WTC11 (cell line): ENCODE results near the gene UVRAG. TPM values are rescaled to one million over a fixed set of nuclear protein-coding genes. Genes with fewer than 3 reads are reported as not detected.

Source experiments
- ATAC-seq: fragments of 200-7000 bp; cut with Tn5 transposase; 2 replicates; pipeline ENCODE4 v1.10.0; 2021; ENCODE audit warnings: mild to moderate bottlenecking, moderate library complexity
- CTCF ChIA-PET: fragments of 300-600 bp; sonication (Branson Sonifier 250); formaldehyde crosslinking; loops from one replicate; lab custom pipeline; 2021; ENCODE audit warnings: antibody characterized with exemption; lab: Charles Lee
- POLR2A ChIA-PET: fragments of 350-600 bp; sonication (Branson Sonifier 250); formaldehyde crosslinking; loops from one replicate; lab custom pipeline; 2021; ENCODE audit warnings: antibody characterized with exemption; lab: Charles Lee
- DNase-seq: peaks from one replicate; pipeline ENCODE4 v3.0.0; 2021; ENCODE audit warnings: low spot score
- H3K27ac Mint-ChIP-seq: 2 replicates; pipeline ENCODE4 v1.8.0; 2021; ENCODE audit warnings: mixed read lengths
- H3K27me3 Mint-ChIP-seq: 2 replicates; pipeline ENCODE4 v1.8.0; 2021; ENCODE audit warnings: low read depth, mild to moderate bottlenecking, moderate library complexity, mixed read lengths
- H3K36me3 Mint-ChIP-seq: 2 replicates; pipeline ENCODE4 v1.8.0; 2021; ENCODE audit warnings: mixed read lengths
- H3K4me1 Mint-ChIP-seq: 2 replicates; pipeline ENCODE4 v1.8.0; 2022; ENCODE audit warnings: mixed read lengths
- H3K4me3 Mint-ChIP-seq: 2 replicates; pipeline ENCODE4 v1.8.0; 2021; ENCODE audit warnings: mild to moderate bottlenecking, moderate library complexity, mixed read lengths
- H3K9me3 Mint-ChIP-seq: 2 replicates; pipeline ENCODE4 v1.8.0; 2021; ENCODE audit warnings: mixed read lengths
- ATF6 ChIP-seq: sonication (generic); formaldehyde crosslinking; IDR thresholded peaks from 2 replicates; pipeline ENCODE4 v1.8.1; 2023; ENCODE audit warnings: mild to moderate bottlenecking, missing genetic modification reagents
- IRF2 ChIP-seq: sonication (generic); formaldehyde crosslinking; IDR thresholded peaks from 2 replicates; pipeline ENCODE4 v1.8.0; 2022; ENCODE audit warnings: low read depth, missing genetic modification reagents, borderline replicate concordance
- KAT7 ChIP-seq: sonication (generic); formaldehyde crosslinking; IDR thresholded peaks from 2 replicates; pipeline ENCODE4 v1.8.1; 2023; ENCODE audit warnings: missing genetic modification reagents, mild to moderate bottlenecking, borderline replicate concordance
- NR1H2 ChIP-seq: sonication (generic); formaldehyde crosslinking; IDR thresholded peaks from 2 replicates; pipeline ENCODE4 v1.9.0; 2021; ENCODE audit warnings: mild to moderate bottlenecking, moderate library complexity, missing genetic modification reagents
- NR3C1 ChIP-seq: sonication (generic); formaldehyde crosslinking; conservative IDR thresholded peaks from 2 replicates; pipeline ENCODE4 v1.8.1; 2023; ENCODE audit warnings: low read depth, mild to moderate bottlenecking, missing genetic modification reagents
- PRDM15 ChIP-seq: sonication (generic); formaldehyde crosslinking; IDR thresholded peaks from 2 replicates; pipeline ENCODE4 v1.8.0; 2022; ENCODE audit warnings: missing genetic modification reagents
- SOX15 ChIP-seq: fragments of 250-450 bp; sonication (Bioruptor Pico); IDR thresholded peaks from 2 replicates; pipeline ENCODE4 v1.9.0; 2021; ENCODE audit warnings: mild to moderate bottlenecking
- SP1 ChIP-seq: sonication (generic); formaldehyde crosslinking; conservative IDR thresholded peaks from 2 replicates; pipeline ENCODE4 v1.8.1; 2022; ENCODE audit warnings: missing genetic modification reagents
- ZNF263 ChIP-seq: sonication (generic); formaldehyde crosslinking; IDR thresholded peaks from 2 replicates; pipeline ENCODE4 v1.8.1; 2022; ENCODE audit warnings: low read depth, mild to moderate bottlenecking, moderate library complexity, missing genetic modification reagents
- ZNF425 ChIP-seq: fragments of 250-450 bp; sonication (Bioruptor Pico); conservative IDR thresholded peaks from 2 replicates; pipeline ENCODE4 v1.9.0; 2021; ENCODE audit warnings: mild to moderate bottlenecking
- ZNF532 ChIP-seq: fragments of 250-450 bp; sonication (Bioruptor Pico); IDR thresholded peaks from 2 replicates; pipeline ENCODE4 v1.9.0; 2021; ENCODE audit warnings: mild to moderate bottlenecking, borderline replicate concordance
- ZNF671 ChIP-seq: fragments of 250-450 bp; sonication (Bioruptor Pico); IDR thresholded peaks from 2 replicates; pipeline ENCODE4 v1.8.0; 2021; ENCODE audit warnings: mild to moderate bottlenecking
- total RNA-seq: library from RNA; stranded (reverse); gene quantifications from 3 replicates; pipeline ENCODE4 v1.2.3, GENCODE V29; 2021
- TF ChIP-seq, protein P1 (sequence below): sonication (generic); formaldehyde crosslinking; IDR thresholded peaks from 2 replicates; pipeline ENCODE4 v1.8.0; 2022; ENCODE audit warnings: mild to moderate bottlenecking, missing genetic modification reagents
- TF ChIP-seq, protein P2 (sequence below): sonication (generic); formaldehyde crosslinking; IDR thresholded peaks from 2 replicates; pipeline ENCODE4 v1.8.1; 2023; ENCODE audit warnings: mild to moderate bottlenecking, missing genetic modification reagents

The UVRAG gene
- total RNA-seq, 1 experiment from 2014 or later = 14.5 TPM

GRCh38 chr11:76131671-76132631 is 316.9 kb downstream of the UVRAG start:
- ATAC-seq = no peak
- Mint-ChIP-seq H3K4me1 (no peaks in the 10 kb centered on the region; the same call in 1 of the 2 replicates), H3K27ac (no peak overlapping the region), H3K4me3 (no peak overlapping the region), H3K36me3 (0 out of 2 replicates have a peak, but pooled peaks cover 2% of the 10 kb centered on the region), H3K9me3 (no peaks in the 10 kb centered on the region), H3K27me3 (no peaks in the 10 kb centered on the region)
- DNase-seq = no peak
- TF ChIP-seq ZNF532 (CRISPR knock-in tag) = no peak
- no peak for TF ChIP-seq SP1 (CRISPR knock-in tag)
- no peak for TF ChIP-seq IRF2 (CRISPR knock-in tag)
- no peak for TF ChIP-seq ZNF425 (CRISPR knock-in tag)
- TF ChIP-seq SOX15 (CRISPR knock-in tag) = no peak
- no peak for TF ChIP-seq ATF6 (CRISPR knock-in tag)
- TF ChIP-seq ZNF671 = no peak
- no peak for TF ChIP-seq ZNF263 (CRISPR knock-in tag)
- ChIA-PET POLR2A (no interaction called here), CTCF (interaction anchor here (1.4 to 2.5 kb wide), 3 partner anchors 11 to 21 kb away, joined by 3 to 12 read pairs (median 9); no protein-coding TSS in a partner anchor)

DNA sequence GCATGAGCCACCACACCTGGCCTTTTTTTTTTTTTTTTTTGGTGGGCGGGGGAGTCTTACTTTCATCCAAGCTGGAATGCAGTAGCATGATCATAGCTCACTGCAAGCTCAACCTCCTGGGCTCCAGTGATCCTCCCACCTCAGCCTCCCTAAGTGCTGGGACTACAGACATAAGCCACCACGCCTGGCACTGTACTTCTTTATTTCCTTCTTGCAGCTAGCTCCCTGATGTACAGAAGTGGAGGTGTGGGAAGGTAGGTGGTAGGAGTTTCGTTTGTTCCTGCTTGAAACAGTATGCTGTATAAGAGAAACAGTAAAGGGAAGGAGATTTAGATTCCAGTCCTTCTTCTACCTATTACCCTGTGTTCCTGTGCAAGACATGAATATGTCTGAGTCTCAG is 319.2 kb downstream of the UVRAG start:
- H3K4me3 Mint-ChIP-seq = no peak overlapping the region
- DNase-seq (no peak), ATAC-seq (no peak)
- H3K27ac Mint-ChIP-seq = no peak overlapping the region
- CTCF ChIA-PET = interaction anchor here (0.6 to 2.5 kb wide), 3 partner anchors 16 to 1004 kb away, joined by 3 to 9 read pairs (median 4); no protein-coding TSS in a partner anchor
- TF ChIP-seq PRDM15 (CRISPR knock-in tag) = no peak
- TF ChIP-seq KAT7 (CRISPR knock-in tag) = no peak
- TF ChIP-seq NR3C1 (CRISPR knock-in tag) = no peak
- TF ChIP-seq NR1H2 (CRISPR knock-in tag) = no peak
- TF ChIP-seq, protein P1, sequence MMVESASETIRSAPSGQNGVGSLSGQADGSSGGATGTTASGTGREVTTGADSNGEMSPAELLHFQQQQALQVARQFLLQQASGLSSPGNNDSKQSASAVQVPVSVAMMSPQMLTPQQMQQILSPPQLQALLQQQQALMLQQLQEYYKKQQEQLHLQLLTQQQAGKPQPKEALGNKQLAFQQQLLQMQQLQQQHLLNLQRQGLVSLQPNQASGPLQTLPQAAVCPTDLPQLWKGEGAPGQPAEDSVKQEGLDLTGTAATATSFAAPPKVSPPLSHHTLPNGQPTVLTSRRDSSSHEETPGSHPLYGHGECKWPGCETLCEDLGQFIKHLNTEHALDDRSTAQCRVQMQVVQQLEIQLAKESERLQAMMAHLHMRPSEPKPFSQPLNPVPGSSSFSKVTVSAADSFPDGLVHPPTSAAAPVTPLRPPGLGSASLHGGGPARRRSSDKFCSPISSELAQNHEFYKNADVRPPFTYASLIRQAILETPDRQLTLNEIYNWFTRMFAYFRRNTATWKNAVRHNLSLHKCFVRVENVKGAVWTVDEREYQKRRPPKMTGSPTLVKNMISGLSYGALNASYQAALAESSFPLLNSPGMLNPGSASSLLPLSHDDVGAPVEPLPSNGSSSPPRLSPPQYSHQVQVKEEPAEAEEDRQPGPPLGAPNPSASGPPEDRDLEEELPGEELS = no peak
- TF ChIP-seq, protein P2, sequence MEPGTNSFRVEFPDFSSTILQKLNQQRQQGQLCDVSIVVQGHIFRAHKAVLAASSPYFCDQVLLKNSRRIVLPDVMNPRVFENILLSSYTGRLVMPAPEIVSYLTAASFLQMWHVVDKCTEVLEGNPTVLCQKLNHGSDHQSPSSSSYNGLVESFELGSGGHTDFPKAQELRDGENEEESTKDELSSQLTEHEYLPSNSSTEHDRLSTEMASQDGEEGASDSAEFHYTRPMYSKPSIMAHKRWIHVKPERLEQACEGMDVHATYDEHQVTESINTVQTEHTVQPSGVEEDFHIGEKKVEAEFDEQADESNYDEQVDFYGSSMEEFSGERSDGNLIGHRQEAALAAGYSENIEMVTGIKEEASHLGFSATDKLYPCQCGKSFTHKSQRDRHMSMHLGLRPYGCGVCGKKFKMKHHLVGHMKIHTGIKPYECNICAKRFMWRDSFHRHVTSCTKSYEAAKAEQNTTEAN (CRISPR knock-in tag) = no peak
- TF ChIP-seq, all 79 proteins: peak for 0
- no peaks in the 10 kb centered on the region for H3K27me3 Mint-ChIP-seq
- H3K36me3 Mint-ChIP-seq = no peaks in the 10 kb centered on the region
- POLR2A ChIA-PET = no interaction called here
- no peaks in the 10 kb centered on the region; the same call in 1 of the 2 replicates for H3K4me1 Mint-ChIP-seq
- no peaks in the 10 kb centered on the region for H3K9me3 Mint-ChIP-seq
